SU-DHL-6 (cell line): Measurements from ENCODE around the gene CAB39.

Experiments
- H2AFZ ChIP-seq: fragments of 200-600 bp; sonication (generic); 2 replicates; pipeline ENCODE4 v1.6.1; 2014; ENCODE audit warnings: low read depth, mild to moderate bottlenecking, moderate library complexity, mixed read lengths, antibody characterized with exemption, low read length; ENCODE audit not compliant: severe bottlenecking
- H3F3A ChIP-seq: fragments of 200-600 bp; shearing (Covaris generic); 2 replicates; pipeline ENCODE4 v1.6.0; 2016; ENCODE audit warnings: antibody characterized with exemption, mild to moderate bottlenecking; ENCODE audit not compliant: insufficient read depth
- H3K27ac ChIP-seq: fragments of 200-600 bp; sonication (generic); 2 replicates; pipeline ENCODE4 v1.5.1; 2016; ENCODE audit warnings: low read depth, mild to moderate bottlenecking, low read length, moderate library complexity, mixed read lengths
- H3K27me3 ChIP-seq: fragments of 200-600 bp; sonication (generic), shearing (Covaris generic); 2 replicates; pipeline ENCODE4 v1.6.0; 2014; ENCODE audit warnings: mild to moderate bottlenecking, low read length
- H3K36me3 ChIP-seq: fragments of 200-600 bp; sonication (generic); 2 replicates; pipeline ENCODE4 v1.6.1; 2014; ENCODE audit warnings: mild to moderate bottlenecking, low read length, mixed read lengths
- H3K4me2 ChIP-seq: fragments of 300-600, 200-600 bp; shearing (Covaris generic), sonication (generic); 2 replicates; pipeline ENCODE4 v1.6.0; 2014; ENCODE audit warnings: low read length, low read depth, mild to moderate bottlenecking; ENCODE audit not compliant: poor library complexity, severe bottlenecking
- H3K4me3 ChIP-seq: fragments of 200-600 bp; sonication (generic); 2 replicates; pipeline ENCODE4 v1.5.1; 2014; ENCODE audit warnings: antibody characterized with exemption, low read length, mild to moderate bottlenecking, mixed read lengths; ENCODE audit not compliant: insufficient read depth, poor library complexity, severe bottlenecking
- H3K79me2 ChIP-seq: fragments of 200-600 bp; sonication (generic); 2 replicates; pipeline ENCODE4 v1.6.1; 2014; ENCODE audit warnings: mild to moderate bottlenecking, low read length, moderate library complexity; ENCODE audit not compliant: insufficient read depth
- H3K9ac ChIP-seq: fragments of 200-600 bp; sonication (generic); 2 replicates; pipeline ENCODE4 v1.7.0; 2014; ENCODE audit warnings: mild to moderate bottlenecking, low read length
- H3K9me2 ChIP-seq: fragments of 200-600 bp; sonication (generic); replicated peaks from 2 replicates; pipeline ENCODE4 v1.6.1; 2014; ENCODE audit warnings: low read length; ENCODE audit not compliant: insufficient read depth
- H3K9me3 ChIP-seq: fragments of 200-600 bp; sonication (generic); 2 replicates; pipeline ENCODE4 v1.6.1; 2014; ENCODE audit warnings: low read length, mixed read lengths; ENCODE audit not compliant: insufficient read depth
- H4K20me1 ChIP-seq: fragments of 200-600 bp; sonication (generic); 2 replicates; pipeline ENCODE4 v1.6.1; 2014; ENCODE audit warnings: low read depth, mild to moderate bottlenecking, antibody characterized with exemption, low read length, moderate library complexity, mixed read lengths
- CTCF ChIP-seq: fragments of 200-600 bp; sonication (generic); IDR thresholded peaks from one replicate; pipeline ENCODE4 v1.5.1; 2017; ENCODE audit warnings: antibody characterized with exemption, mild to moderate bottlenecking, low read length, moderate library complexity; ENCODE audit not compliant: insufficient read depth, poor library complexity, severe bottlenecking
- EZH2phosphoT487 ChIP-seq: fragments of 200-600 bp; sonication (generic), shearing (Covaris generic); conservative IDR thresholded peaks from 2 replicates; pipeline ENCODE4 v1.6.1; 2018; ENCODE audit warnings: mild to moderate bottlenecking, antibody characterized with exemption, low read length, moderate library complexity, mixed read lengths

CAB39 gene

GRCh38 chr2:230682546-230682945 lies 30.1 kb upstream of the CAB39 start:
- H3K79me2 ChIP-seq, result no peaks in the 10 kb centered on the region
- H3K9me2 ChIP-seq, result no peaks in the 10 kb centered on the region
- no peaks in the 10 kb centered on the region for H3K9me3 ChIP-seq
- no peaks in the 10 kb centered on the region for H3K36me3 ChIP-seq
- no peaks in the 10 kb centered on the region for H4K20me1 ChIP-seq
- no peak overlapping the region for H3K4me3 ChIP-seq
- no peaks in the 10 kb centered on the region for H3F3A ChIP-seq
- no peak overlapping the region for H3K4me2 ChIP-seq
- H2AFZ ChIP-seq, result no peak overlapping the region
- no peak overlapping the region for H3K27ac ChIP-seq
- TF ChIP-seq EZH2phosphoT487 (no peak), CTCF (no peak)
- no peaks in the 10 kb centered on the region for H3K27me3 ChIP-seq
- no peak overlapping the region for H3K9ac ChIP-seq

GRCh38 chr2:230684270-230685168 lies 28.1 kb upstream of the CAB39 start:
- no peak overlapping the region for H3K27ac ChIP-seq
- TF ChIP-seq CTCF (no peak), EZH2phosphoT487 (no peak)

GRCh38 chr2:230685178-230685577 lies 27.5 kb upstream of the CAB39 start:
- Histone ChIP-seq H3K9me3 (no peaks in the 10 kb centered on the region), H3K9ac (no peak overlapping the region), H3K4me2 (no peak overlapping the region), H3F3A (no peaks in the 10 kb centered on the region), H3K27me3 (no peaks in the 10 kb centered on the region), H4K20me1 (no peaks in the 10 kb centered on the region), H2AFZ (no peak overlapping the region), H3K4me3 (no peak overlapping the region), H3K79me2 (no peaks in the 10 kb centered on the region), H3K36me3 (no peaks in the 10 kb centered on the region), H3K27ac (no peak overlapping the region), H3K9me2 (no peaks in the 10 kb centered on the region)
- TF ChIP-seq EZH2phosphoT487, result no peak

More at GRCh38 chr2:230684270-230685168, 28.1 kb upstream of the CAB39 start:
- Histone ChIP-seq H4K20me1 (no peaks in the 10 kb centered on the region), H3K27me3 (no peaks in the 10 kb centered on the region), H3K9ac (no peak overlapping the region), H2AFZ (no peak overlapping the region), H3K36me3 (no peaks in the 10 kb centered on the region), H3K4me2 (no peak overlapping the region), H3K9me3 (no peaks in the 10 kb centered on the region), H3K79me2 (no peaks in the 10 kb centered on the region), H3K9me2 (no peaks in the 10 kb centered on the region), H3K4me3 (no peak overlapping the region), H3F3A (no peaks in the 10 kb centered on the region)

GRCh38 chr2:230687498-230687897 lies 25.1 kb upstream of the CAB39 start:
- Histone ChIP-seq H4K20me1 (no peaks in the 10 kb centered on the region), H3K9me2 (no peaks in the 10 kb centered on the region), H3K4me3 (no peak overlapping the region), H3K4me2 (no peak overlapping the region), H3K79me2 (no peaks in the 10 kb centered on the region), H2AFZ (no peak overlapping the region), H3K27ac (no peak overlapping the region), H3K27me3 (no peaks in the 10 kb centered on the region), H3K9me3 (no peaks in the 10 kb centered on the region), H3K36me3 (no peaks in the 10 kb centered on the region), H3K9ac (no peak overlapping the region), H3F3A (no peaks in the 10 kb centered on the region)
- TF ChIP-seq CTCF (no peak), EZH2phosphoT487 (no peak)
